HCT116 (cell line): Measurements from ENCODE around the gene PDXK. TPM values are rescaled to one million over a fixed set of nuclear protein-coding genes. Genes with fewer than 3 reads are reported as not detected.

Experiments
- ATAC-seq: fragments of 200-7000 bp; cut with Tn5 transposase; 2 replicates; pipeline ENCODE4 v1.9.1; 2020; ENCODE audit warnings: mild to moderate bottlenecking, moderate library complexity
- BruUV-seq: library from RNA; stranded (reverse); fragments of 400-500 nt; replicated peaks from 2 replicates; lab custom pipeline; 2021; lab: Mats Ljungman, UMichigan
- CTCF ChIA-PET: fragments of 300-600 bp; sonication (Branson Sonifier 250); formaldehyde crosslinking; loops from one replicate; lab custom pipeline; 2021; ENCODE audit warnings: antibody characterized with exemption; lab: Charles Lee
- POLR2A ChIA-PET: fragments of 300-600, 350-600 bp; sonication (Branson Sonifier 250); formaldehyde crosslinking; loops from one replicate; lab custom pipeline; 2021; ENCODE audit warnings: antibody characterized with exemption; lab: Charles Lee
- RAD21 ChIA-PET, 2 experiments: fragments of 300-600 bp; sonication (Branson Sonifier 250); formaldehyde crosslinking; loops; one replicate each; lab custom pipeline; 2023; ENCODE audit warnings: low total read pairs in 2 of 2; ENCODE audit not compliant: uncharacterized antibody in 2 of 2, unreplicated experiment in 2 of 2, low non-redundant PET in 1 of 2; lab: Charles Lee
- DNase-seq: peaks from one replicate; pipeline ENCODE4 v3.0.0-alpha.2; 2010; ENCODE audit warnings: low read depth, low spot score
- H2AFZ ChIP-seq: fragments of 200-600 bp; shearing (Covaris generic), sonication (generic); 2 replicates; pipeline ENCODE4 v1.6.1; 2017; ENCODE audit warnings: low read depth, mixed run types, mixed read lengths, antibody characterized with exemption, low read length; ENCODE audit not compliant: poor library complexity, severe bottlenecking
- H3K27ac ChIP-seq: 2 replicates; pipeline ENCODE4 v1.5.1; 2012; ENCODE audit warnings: low read depth, low read length
- H3K27me3 ChIP-seq: fragments of 200-600 bp; sonication (generic); 2 replicates; pipeline ENCODE4 v1.6.1; 2016; ENCODE audit warnings: mixed run types, low read length, mixed read lengths; ENCODE audit not compliant: insufficient read depth
- H3K36me3 ChIP-seq, 2 experiments: fragments of 200-500 bp in 1 of 2; fragments of 200-600 bp in 1 of 2; sonication (Bioruptor generic) in 1 of 2; sonication (generic) in 1 of 2; 2 replicates each; pipeline versions ENCODE4 v1.5.1 to v1.6.1; 2014 to 2016; ENCODE audit warnings: low read length in 2 of 2, inconsistent platforms in 1 of 2, mixed read lengths in 1 of 2, mixed run types in 1 of 2; ENCODE audit not compliant: insufficient read depth in 2 of 2, control insufficient read depth in 1 of 2
- H3K4me1 ChIP-seq, 2 experiments: fragments of 200-600 bp in 1 of 2; sonication (generic) in 1 of 2; 2 replicates each; pipeline versions ENCODE4 v1.5.1 to v1.6.1; 2012 to 2017; ENCODE audit warnings: low read length in 2 of 2, inconsistent platforms in 1 of 2, mild to moderate bottlenecking in 1 of 2, mixed read lengths in 1 of 2, mixed run types in 1 of 2, moderate library complexity in 1 of 2; ENCODE audit not compliant: insufficient read depth in 2 of 2, control insufficient read depth in 1 of 2
- H3K4me2 ChIP-seq: fragments of 200-600 bp; sonication (generic); 2 replicates; pipeline ENCODE4 v1.6.1; 2017; ENCODE audit warnings: mixed run types, low read length, mixed read lengths
- H3K4me3 ChIP-seq, 2 experiments: fragments of 200-600 bp in 1 of 2; sonication (generic) in 1 of 2; replicated peaks in 1 of 2; 2 replicates each; pipeline ENCODE4 v1.5.1; 2011 to 2016; ENCODE audit warnings: low read length in 2 of 2, control low read depth in 1 of 2, low read depth in 1 of 2, mild to moderate bottlenecking in 1 of 2, mixed read lengths in 1 of 2, mixed run types in 1 of 2
- H3K79me2 ChIP-seq: fragments of 200-600 bp; sonication (generic); 2 replicates; pipeline ENCODE4 v1.6.1; 2017; ENCODE audit warnings: mild to moderate bottlenecking, mixed run types, low read length, moderate library complexity, mixed read lengths; ENCODE audit not compliant: insufficient read depth
- H3K9ac ChIP-seq: fragments of 200-600 bp; sonication (generic); 2 replicates; pipeline ENCODE4 v1.6.1; 2016; ENCODE audit warnings: low read length, mixed read lengths
- H3K9me2 ChIP-seq: fragments of 200-600 bp; sonication (generic), shearing (Covaris generic); 2 replicates; pipeline ENCODE4 v1.6.1; 2017; ENCODE audit warnings: mixed run types, mild to moderate bottlenecking, moderate library complexity; ENCODE audit not compliant: insufficient read depth
- H3K9me3 ChIP-seq, 2 experiments: fragments of 200-500 bp in 1 of 2; fragments of 200-600 bp in 1 of 2; sonication (Bioruptor generic) in 1 of 2; sonication (generic) in 1 of 2; 2 replicates each; pipeline ENCODE4 v1.6.1; 2014 to 2017; ENCODE audit warnings: low read length in 2 of 2, mixed read lengths in 2 of 2, inconsistent platforms in 1 of 2, low read depth in 1 of 2, mild to moderate bottlenecking in 1 of 2, mixed run types in 1 of 2, moderate library complexity in 1 of 2; ENCODE audit not compliant: control insufficient read depth in 1 of 2, insufficient read depth in 1 of 2
- H4K20me1 ChIP-seq: fragments of 200-600 bp; sonication (generic), shearing (Covaris generic); 2 replicates; pipeline ENCODE4 v1.6.1; 2017; ENCODE audit warnings: mixed run types, mild to moderate bottlenecking, moderate library complexity; ENCODE audit not compliant: insufficient read depth
- CEBPB ChIP-seq: IDR thresholded peaks from 2 replicates; pipeline ENCODE4 v1.6.1; 2012; ENCODE audit warnings: low read depth
- EGR1 ChIP-seq: IDR thresholded peaks from 2 replicates; pipeline ENCODE4 v1.6.1; 2012; ENCODE audit warnings: low read depth
- EZH2 ChIP-seq: fragments of 200-600 bp; sonication (generic); IDR thresholded peaks from 2 replicates; pipeline ENCODE4 v1.6.1; 2017; ENCODE audit warnings: antibody characterized with exemption, mixed run types
- POLR2A ChIP-seq: IDR thresholded peaks from 2 replicates; pipeline ENCODE4 v1.7.0; 2011; ENCODE audit warnings: borderline replicate concordance; ENCODE audit not compliant: insufficient read depth, insufficient read length; ENCODE audit errors: extremely low read depth
- POLR2AphosphoS5 ChIP-seq: IDR thresholded peaks from 2 replicates; pipeline ENCODE4 v1.6.1; 2011; ENCODE audit warnings: mild to moderate bottlenecking, low read depth, low read length, moderate library complexity
- RAD21 ChIP-seq: IDR thresholded peaks from 2 replicates; pipeline ENCODE4 v1.6.1; 2012; ENCODE audit warnings: low read depth, mild to moderate bottlenecking
- TCF7L2 ChIP-seq: IDR thresholded peaks from 2 replicates; pipeline ENCODE4 v1.7.0; 2011; ENCODE audit warnings: borderline replicate concordance, inconsistent platforms; ENCODE audit not compliant: insufficient read depth, insufficient read length; ENCODE audit errors: extremely low read depth
- intact Hi-C: fragments of 100-400 bp; cut with micrococcal nuclease; formaldehyde crosslinking; loops from 2 replicates; pipeline ENCODE4 v1.10.0; 2022
- total RNA-seq: library from RNA; stranded (reverse); gene quantifications from one replicate; pipeline ENCODE4 v1.2.1, GENCODE V29; 2021; ENCODE audit not compliant: unreplicated experiment
- TF ChIP-seq, protein P1 (sequence below): IDR thresholded peaks from 2 replicates; pipeline ENCODE4 v1.6.1; 2012
- TF ChIP-seq, protein P2 (sequence below): IDR thresholded peaks from 2 replicates; pipeline ENCODE4 v1.6.1; 2012; ENCODE audit warnings: low read depth

Gene PDXK
- total RNA-seq, 1 experiment from 2014 or later: 127 TPM

DNA sequence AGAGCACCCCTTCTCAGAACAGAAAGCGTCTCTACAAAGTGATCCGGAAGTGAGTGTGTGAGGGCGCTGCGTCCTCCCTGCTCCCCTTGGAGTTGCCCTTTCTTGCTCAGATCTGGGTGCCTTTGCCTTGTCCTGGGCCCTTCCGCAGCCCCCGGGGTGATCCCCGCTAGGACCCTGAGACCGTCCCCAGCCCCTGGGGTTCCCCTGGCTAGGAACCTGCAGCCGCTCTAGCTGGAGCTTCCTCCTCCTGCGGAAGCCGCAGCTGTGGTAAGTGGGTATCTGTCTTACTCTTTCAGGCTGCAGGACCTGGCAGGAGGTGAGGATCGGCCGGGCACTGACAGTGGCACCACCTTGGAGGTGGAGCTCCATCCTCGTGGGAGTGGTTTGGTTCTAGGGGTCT is 81.6 kb downstream of the PDXK start:
- ChIA-PET CTCF (no interaction called here), RAD21 (no interaction called here), POLR2A (no interaction called here)
- Histone ChIP-seq H3K79me2 (peaks cover 18% of the 10 kb centered on the region; the same call in 1 of the 2 replicates), H3K27ac (no peak overlapping the region), H4K20me1 (no peaks in the 10 kb centered on the region), H3K9me3 (no peaks in the 10 kb centered on the region), H3K9me2 (no peaks in the 10 kb centered on the region), H3K9ac (no peak overlapping the region), H3K27me3 (no peaks in the 10 kb centered on the region), H3K4me3 (no peak overlapping the region), H3K36me3 (peaks cover 50 to 72% of the 10 kb centered on the region in 2 experiments), H3K4me1 (no peaks in the 10 kb centered on the region), H2AFZ (no peak overlapping the region), H3K4me2 (no peak overlapping the region)
- intact Hi-C loops: no loop called here
- ATAC-seq (no peak), DNase-seq (no peak)
- TF ChIP-seq, protein P1, sequence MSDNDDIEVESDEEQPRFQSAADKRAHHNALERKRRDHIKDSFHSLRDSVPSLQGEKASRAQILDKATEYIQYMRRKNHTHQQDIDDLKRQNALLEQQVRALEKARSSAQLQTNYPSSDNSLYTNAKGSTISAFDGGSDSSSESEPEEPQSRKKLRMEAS: no peak
- no peak for TF ChIP-seq EGR1
- no peak for TF ChIP-seq POLR2AphosphoS5
- TF ChIP-seq RAD21: no peak
- no TSS peak for BruUV-seq

DNA sequence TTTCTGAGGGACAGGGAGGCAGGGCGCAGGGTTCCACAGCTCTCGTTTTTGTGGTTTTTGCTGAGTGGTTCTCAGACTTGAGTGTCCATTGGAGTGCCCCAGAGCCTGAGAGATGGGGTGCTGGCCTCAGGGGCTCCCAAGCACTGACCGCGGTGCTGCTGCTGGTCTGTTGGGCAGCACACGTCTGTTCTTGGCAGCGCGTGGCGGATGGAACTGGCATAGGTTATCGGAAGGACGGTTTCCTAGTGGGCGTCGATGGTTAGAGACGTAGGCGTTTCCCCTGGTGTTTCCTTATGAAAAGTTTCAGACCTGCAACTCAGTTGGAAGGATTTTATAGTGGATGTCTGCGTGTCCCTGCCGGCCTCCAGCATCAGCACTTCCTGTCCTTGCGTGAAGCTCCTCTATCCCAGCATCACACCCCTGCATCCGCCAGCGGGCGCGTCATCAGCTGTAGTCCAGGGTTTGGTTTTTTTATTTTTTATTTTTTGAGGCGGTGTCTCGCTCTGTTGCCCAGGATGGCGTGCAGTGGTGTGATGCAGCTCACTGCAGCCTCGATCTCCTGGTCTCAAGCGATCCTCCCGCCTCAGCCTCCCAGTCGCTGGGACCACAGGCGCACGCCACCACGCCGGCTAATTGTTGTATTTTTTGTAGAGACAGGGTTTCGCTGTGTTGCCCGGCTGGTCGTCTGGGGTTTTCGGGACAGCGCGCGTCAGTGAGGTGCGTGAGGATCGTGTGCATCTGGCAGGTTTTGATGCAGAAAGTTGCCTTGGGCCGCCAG is 82.3 kb downstream of the PDXK start:
- H3K4me1 ChIP-seq: no peaks in the 10 kb centered on the region
- no peak for TF ChIP-seq EZH2
- TF ChIP-seq, protein P2, sequence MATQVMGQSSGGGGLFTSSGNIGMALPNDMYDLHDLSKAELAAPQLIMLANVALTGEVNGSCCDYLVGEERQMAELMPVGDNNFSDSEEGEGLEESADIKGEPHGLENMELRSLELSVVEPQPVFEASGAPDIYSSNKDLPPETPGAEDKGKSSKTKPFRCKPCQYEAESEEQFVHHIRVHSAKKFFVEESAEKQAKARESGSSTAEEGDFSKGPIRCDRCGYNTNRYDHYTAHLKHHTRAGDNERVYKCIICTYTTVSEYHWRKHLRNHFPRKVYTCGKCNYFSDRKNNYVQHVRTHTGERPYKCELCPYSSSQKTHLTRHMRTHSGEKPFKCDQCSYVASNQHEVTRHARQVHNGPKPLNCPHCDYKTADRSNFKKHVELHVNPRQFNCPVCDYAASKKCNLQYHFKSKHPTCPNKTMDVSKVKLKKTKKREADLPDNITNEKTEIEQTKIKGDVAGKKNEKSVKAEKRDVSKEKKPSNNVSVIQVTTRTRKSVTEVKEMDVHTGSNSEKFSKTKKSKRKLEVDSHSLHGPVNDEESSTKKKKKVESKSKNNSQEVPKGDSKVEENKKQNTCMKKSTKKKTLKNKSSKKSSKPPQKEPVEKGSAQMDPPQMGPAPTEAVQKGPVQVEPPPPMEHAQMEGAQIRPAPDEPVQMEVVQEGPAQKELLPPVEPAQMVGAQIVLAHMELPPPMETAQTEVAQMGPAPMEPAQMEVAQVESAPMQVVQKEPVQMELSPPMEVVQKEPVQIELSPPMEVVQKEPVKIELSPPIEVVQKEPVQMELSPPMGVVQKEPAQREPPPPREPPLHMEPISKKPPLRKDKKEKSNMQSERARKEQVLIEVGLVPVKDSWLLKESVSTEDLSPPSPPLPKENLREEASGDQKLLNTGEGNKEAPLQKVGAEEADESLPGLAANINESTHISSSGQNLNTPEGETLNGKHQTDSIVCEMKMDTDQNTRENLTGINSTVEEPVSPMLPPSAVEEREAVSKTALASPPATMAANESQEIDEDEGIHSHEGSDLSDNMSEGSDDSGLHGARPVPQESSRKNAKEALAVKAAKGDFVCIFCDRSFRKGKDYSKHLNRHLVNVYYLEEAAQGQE: no peak
- TF ChIP-seq CEBPB: no peak
- no peak for TF ChIP-seq POLR2A
- no peak for TF ChIP-seq TCF7L2
- TF ChIP-seq, all 23 proteins: peak for 0
- CTCF ChIA-PET: no interaction called here
- intact Hi-C loops: no loop called here
- Histone ChIP-seq H3K27me3 (no peaks in the 10 kb centered on the region), H3K9ac (no peak overlapping the region), H3K27ac (no peak overlapping the region), H3K79me2 (peaks cover 12% of the 10 kb centered on the region; the same call in 1 of the 2 replicates), H3K9me3 (no peaks in the 10 kb centered on the region), H3K9me2 (no peaks in the 10 kb centered on the region), H3K4me3 (no peak overlapping the region), H3K36me3 (peaks cover 47 to 65% of the 10 kb centered on the region in 2 experiments), H4K20me1 (no peaks in the 10 kb centered on the region), H3K4me2 (no peak overlapping the region), H2AFZ (no peak overlapping the region)
- ATAC-seq: no peak
- no TSS peak for BruUV-seq
- POLR2A ChIA-PET: no interaction called here
- RAD21 ChIA-PET: no interaction called here
- no peak for DNase-seq
